Measurements from ENCODE around the gene NOD1. TPM values are rescaled to one million over a fixed set of nuclear protein-coding genes. Genes with fewer than 3 reads are reported as not detected.

The NOD1 gene
- total and polyA plus RNA-seq, 2 of the 8 experiments (the other 6 are each of a cell fraction or from before 2014, with no cell fraction given) = 3.8 to 6.5 TPM

DNA sequence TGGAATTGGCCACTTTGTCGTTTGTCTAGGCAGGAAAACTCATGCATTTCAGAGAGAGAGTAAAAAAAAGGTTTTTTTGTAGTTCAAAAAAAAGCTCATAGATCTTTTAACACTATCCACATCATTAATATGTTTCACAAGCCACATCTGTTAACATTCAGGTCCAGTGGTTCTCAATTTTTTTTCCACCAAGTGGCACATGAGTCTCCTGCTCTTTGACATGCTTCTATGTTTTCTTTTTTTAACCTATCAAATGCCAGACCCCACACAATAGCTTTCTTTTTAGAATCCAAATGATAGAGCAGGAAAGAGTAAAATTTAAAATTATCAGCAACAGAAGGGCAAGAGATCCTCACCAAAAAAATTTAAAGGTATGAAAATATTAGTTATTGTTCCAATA lies 20.3 kb downstream of the NOD1 start:
- CTCF ChIA-PET (ENCODE audit: partially characterized antibody) = interaction anchor here (1.0 kb wide), 1 partner anchor 107 kb away, joined by 3 read pairs; no protein-coding TSS in a partner anchor
- Histone ChIP-seq H3K9ac (replicated peaks in 1 of 4; ENCODE audit: extremely low read depth in 1 of 4, low read depth in 3 of 4, low read length in 3 of 4) (no peak overlapping the region), H2BK120ac (replicated peaks; ENCODE audit: low read depth, low read length) (no peak overlapping the region), H2BK5ac (ENCODE audit: low read depth, low read length) (no peak overlapping the region), H3K79me2 (ENCODE audit: control insufficient read depth in 1 of 2, insufficient read depth in 2 of 2, low read length in 2 of 2) (no peaks in the 10 kb centered on the region), H4K20me1 (replicated peaks in 1 of 2; ENCODE audit: control insufficient read depth in 1 of 2, insufficient read depth in 2 of 2, low read length in 2 of 2) (no peaks in the 10 kb centered on the region), H3K14ac (ENCODE audit: insufficient read length) (no peak overlapping the region), H3K27ac (ENCODE audit: low read depth, low read length) (no peak overlapping the region), H2AK5ac (ENCODE audit: low read depth, low read length) (no peak overlapping the region), H3K56ac (replicated peaks; ENCODE audit: insufficient read length, low read depth, low read length) (no peak overlapping the region), H3K36me3 (ENCODE audit: control insufficient read depth in 2 of 4, insufficient read depth in 4 of 4, low read length in 3 of 4) (no peaks in the 10 kb centered on the region), H3K27me3 (replicated peaks in 1 of 4; ENCODE audit: control insufficient read depth in 3 of 4, extremely low read depth in 1 of 4, insufficient read depth in 3 of 4, low read length in 3 of 4) (no peaks in the 10 kb centered on the region), H3K23me2 (ENCODE audit: low read depth, low read length) (no peaks in the 10 kb centered on the region), H2AFZ (ENCODE audit: low read length) (no peak overlapping the region), H3K18ac (ENCODE audit: extremely low read depth, low read length) (no peak overlapping the region), H4K91ac (replicated peaks; ENCODE audit: insufficient read length, low read length) (no peak overlapping the region), H3K4me2 (ENCODE audit: insufficient read depth in 1 of 2, low read depth in 2 of 2, low read length in 2 of 2) (no peak overlapping the region), H3K79me1 (ENCODE audit: low read depth, low read length) (no peaks in the 10 kb centered on the region), H3K4me3 (ENCODE audit: extremely low read depth in 1 of 4, insufficient read depth in 2 of 4, low read depth in 3 of 4, low read length in 4 of 4) (no peak overlapping the region), H2BK20ac (ENCODE audit: low read length) (no peak overlapping the region), H3K4ac (replicated peaks; ENCODE audit: insufficient read length, low read depth, low read length) (no peak overlapping the region), H4K5ac (ENCODE audit: insufficient read length, low read depth, low read length) (no peak overlapping the region), H3K23ac (ENCODE audit: insufficient read length) (no peak overlapping the region), H3K9me3 (ENCODE audit: insufficient read depth in 2 of 2, low read depth in 1 of 2, low read length in 1 of 2) (no peaks in the 10 kb centered on the region), H2BK15ac (ENCODE audit: low read length) (no peak overlapping the region), H2BK12ac (ENCODE audit: low read depth, low read length) (no peak overlapping the region), H3K4me1 (replicated peaks in 1 of 4; ENCODE audit: control insufficient read depth in 3 of 4, insufficient read depth in 4 of 4, low read length in 3 of 4) (peaks cover 0 to 2% (median 0%) of the 10 kb centered on the region in 4 experiments; a peak in 1 of 7 replicates), H4K8ac (ENCODE audit: extremely low read depth, insufficient read depth, low read length) (no peak overlapping the region)
- FAIRE-seq = no peak
- WGBS, 2 experiments (ENCODE audit: extremely low coverage in 1 of 2, insufficient coverage in 1 of 2, insufficient read length in 1 of 2, insufficient replicate concordance in 2 of 2, low coverage in 1 of 2, low lambda C conversion rate in 2 of 2, missing lambda C conversion rate in 1 of 2) = 83% methylated on average over 1 of the region's 1 CpG; no CpG with 5 or more reads in 1 of the 2 experiments
- no peak for DNase-seq (ENCODE audit: low read depth in 1 of 2, low spot score in 2 of 2)
- TF ChIP-seq RXRA (IDR thresholded peaks at IDR 0.05; ENCODE audit: insufficient read depth, low read depth, low read length) = no peak
- no peak for TF ChIP-seq SP4 (IDR thresholded peaks at IDR 0.05; ENCODE audit: low read length)
- POLR2A ChIA-PET (ENCODE audit: partially characterized antibody) = interaction anchor here (1.3 kb wide), 1 partner anchor 11 kb away, joined by 4 read pairs; no protein-coding TSS in a partner anchor

All from H1 (cell line).